PC-9 (cell line): Measurements from ENCODE around the gene FAM163B. TPM values are rescaled to one million over a fixed set of nuclear protein-coding genes. Genes with fewer than 3 reads are reported as not detected.
"Not testable (repeated sequence)": the region's sequence is repeated elsewhere in the genome, so short reads cannot be mapped to it uniquely, and the experiment has no call there.

ENCODE experiments used
- BruUV-seq: library from RNA; stranded (reverse); fragments of 400-500 nt; replicated peaks from 2 replicates; lab custom pipeline; 2021; lab: Mats Ljungman, UMichigan
- CTCF ChIA-PET: fragments of 300-600 bp; sonication (Branson Sonifier 250); formaldehyde crosslinking; loops from one replicate; lab custom pipeline; 2022; ENCODE audit warnings: antibody characterized with exemption; lab: Charles Lee
- POLR2A ChIA-PET: fragments of 300-600 bp; sonication (Branson Sonifier 250); formaldehyde crosslinking; loops from one replicate; lab custom pipeline; 2022; ENCODE audit warnings: antibody characterized with exemption; ENCODE audit not compliant: unreplicated experiment; lab: Charles Lee
- DNase-seq, 2 experiments: peaks; one replicate each; pipeline versions ENCODE4 v3.0.0 to v3.0.0-alpha.2; 2015 to 2022; ENCODE audit warnings: mixed read lengths in 1 of 2
- H2AFZ ChIP-seq: fragments of 200-600 bp; sonication (generic); 2 replicates; pipeline ENCODE4 v1.8.1; 2017; ENCODE audit warnings: antibody characterized with exemption
- H3F3A ChIP-seq: fragments of 200-600 bp; sonication (generic); 2 replicates; pipeline ENCODE4 v1.8.1; 2017; ENCODE audit warnings: antibody characterized with exemption, mild to moderate bottlenecking, low read depth; ENCODE audit not compliant: insufficient read depth
- H3K27ac ChIP-seq: fragments of 200-600 bp; sonication (generic); 2 replicates; pipeline ENCODE4 v1.6.1; 2016; ENCODE audit warnings: mixed run types
- H3K27me3 ChIP-seq: fragments of 200-600 bp; sonication (generic); 2 replicates; pipeline ENCODE4 v1.6.1; 2016; ENCODE audit warnings: low read depth, mixed run types; ENCODE audit not compliant: insufficient read depth
- H3K36me3 ChIP-seq: fragments of 200-600 bp; sonication (generic); 2 replicates; pipeline ENCODE4 v1.6.1; 2016; ENCODE audit warnings: low read depth, mixed run types
- H3K4me1 ChIP-seq: fragments of 200-600 bp; sonication (generic); replicated peaks from 2 replicates; pipeline ENCODE4 v1.6.1; 2016; ENCODE audit warnings: mixed run types; ENCODE audit not compliant: insufficient read depth
- H3K4me2 ChIP-seq: fragments of 200-600 bp; sonication (generic); 2 replicates; pipeline ENCODE4 v1.6.1; 2017; ENCODE audit warnings: mixed run types
- H3K4me3 ChIP-seq: fragments of 200-600 bp; sonication (generic); 2 replicates; pipeline ENCODE4 v1.6.1; 2016; ENCODE audit warnings: mixed run types
- H3K79me2 ChIP-seq: fragments of 200-600 bp; sonication (generic); 2 replicates; pipeline ENCODE4 v1.6.1; 2017; ENCODE audit warnings: low read depth, mixed run types
- H3K9me2 ChIP-seq: fragments of 200-600 bp; sonication (generic); 2 replicates; pipeline ENCODE4 v1.8.1; 2017; ENCODE audit warnings: mild to moderate bottlenecking; ENCODE audit not compliant: insufficient read depth
- H3K9me3 ChIP-seq: fragments of 200-600 bp; sonication (generic); 2 replicates; pipeline ENCODE4 v1.8.1; 2016; ENCODE audit warnings: low read depth; ENCODE audit not compliant: insufficient read depth
- H4K20me1 ChIP-seq: fragments of 200-600 bp; sonication (generic); 2 replicates; pipeline ENCODE4 v1.8.1; 2017; ENCODE audit not compliant: insufficient read depth
- EZH2 ChIP-seq: fragments of 200-600 bp; sonication (generic); IDR thresholded peaks from 2 replicates; pipeline ENCODE4 v1.8.0; 2017; ENCODE audit warnings: antibody characterized with exemption, low read depth
- intact Hi-C: fragments of 100-400 bp; cut with micrococcal nuclease; formaldehyde crosslinking; loops from one replicate; pipeline ENCODE4 v1.10.0; 2022; ENCODE audit not compliant: unreplicated experiment
- total RNA-seq: library from RNA; stranded (reverse); gene quantifications from 2 replicates; pipeline ENCODE4 v1.2.3, GENCODE V29; 2021
- TF ChIP-seq, protein P1 (sequence below): fragments of 200-600 bp; sonication (generic); conservative IDR thresholded peaks from 2 replicates; pipeline ENCODE4 v1.6.1; 2017; ENCODE audit warnings: mixed run types, antibody characterized with exemption, mild to moderate bottlenecking, moderate library complexity

FAM163B gene
- total RNA-seq, 1 experiment from 2014 or later: not detected

DNA sequence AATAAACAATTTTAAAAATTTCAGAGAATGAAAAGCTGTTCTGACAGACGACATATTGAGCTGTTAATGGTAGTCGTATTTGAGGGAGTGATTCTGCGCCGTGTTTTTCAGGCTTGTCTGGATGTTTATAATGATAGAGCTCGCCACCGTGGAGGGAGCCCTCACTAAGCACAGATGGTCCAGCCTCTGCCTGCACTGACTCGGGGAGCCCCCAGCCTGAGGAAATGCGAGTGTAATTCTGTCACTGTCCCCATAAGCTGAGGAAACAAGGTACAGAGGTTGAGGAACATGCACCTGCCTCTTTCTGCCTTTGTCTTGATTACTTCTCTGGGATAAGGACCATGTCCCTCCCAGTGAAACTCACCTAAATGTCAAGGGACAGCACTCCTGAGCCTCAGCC is 19.6 kb upstream of the FAM163B start:
- no peaks in the 10 kb centered on the region for H3K9me3 ChIP-seq
- TF ChIP-seq EZH2: no peak
- TF ChIP-seq, protein P1, sequence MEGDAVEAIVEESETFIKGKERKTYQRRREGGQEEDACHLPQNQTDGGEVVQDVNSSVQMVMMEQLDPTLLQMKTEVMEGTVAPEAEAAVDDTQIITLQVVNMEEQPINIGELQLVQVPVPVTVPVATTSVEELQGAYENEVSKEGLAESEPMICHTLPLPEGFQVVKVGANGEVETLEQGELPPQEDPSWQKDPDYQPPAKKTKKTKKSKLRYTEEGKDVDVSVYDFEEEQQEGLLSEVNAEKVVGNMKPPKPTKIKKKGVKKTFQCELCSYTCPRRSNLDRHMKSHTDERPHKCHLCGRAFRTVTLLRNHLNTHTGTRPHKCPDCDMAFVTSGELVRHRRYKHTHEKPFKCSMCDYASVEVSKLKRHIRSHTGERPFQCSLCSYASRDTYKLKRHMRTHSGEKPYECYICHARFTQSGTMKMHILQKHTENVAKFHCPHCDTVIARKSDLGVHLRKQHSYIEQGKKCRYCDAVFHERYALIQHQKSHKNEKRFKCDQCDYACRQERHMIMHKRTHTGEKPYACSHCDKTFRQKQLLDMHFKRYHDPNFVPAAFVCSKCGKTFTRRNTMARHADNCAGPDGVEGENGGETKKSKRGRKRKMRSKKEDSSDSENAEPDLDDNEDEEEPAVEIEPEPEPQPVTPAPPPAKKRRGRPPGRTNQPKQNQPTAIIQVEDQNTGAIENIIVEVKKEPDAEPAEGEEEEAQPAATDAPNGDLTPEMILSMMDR: no peak
- H3K27me3 ChIP-seq: peaks cover 92% of the 10 kb centered on the region
- no peak overlapping the region for H3K4me2 ChIP-seq
- H3K36me3 ChIP-seq: no peaks in the 10 kb centered on the region
- CTCF ChIA-PET: no interaction called here
- intact Hi-C loops: no loop called here
- no peaks in the 10 kb centered on the region for H4K20me1 ChIP-seq
- BruUV-seq: no TSS peak
- no peak overlapping the region for H3K4me3 ChIP-seq
- H3K27ac ChIP-seq: no peak overlapping the region
- H3K79me2 ChIP-seq: no peaks in the 10 kb centered on the region
- POLR2A ChIA-PET: no interaction called here
- no peaks in the 10 kb centered on the region for H3K9me2 ChIP-seq
- H2AFZ ChIP-seq: no peak overlapping the region
- no peaks in the 10 kb centered on the region for H3K4me1 ChIP-seq
- DNase-seq: no peak
- no peaks in the 10 kb centered on the region for H3F3A ChIP-seq

DNA sequence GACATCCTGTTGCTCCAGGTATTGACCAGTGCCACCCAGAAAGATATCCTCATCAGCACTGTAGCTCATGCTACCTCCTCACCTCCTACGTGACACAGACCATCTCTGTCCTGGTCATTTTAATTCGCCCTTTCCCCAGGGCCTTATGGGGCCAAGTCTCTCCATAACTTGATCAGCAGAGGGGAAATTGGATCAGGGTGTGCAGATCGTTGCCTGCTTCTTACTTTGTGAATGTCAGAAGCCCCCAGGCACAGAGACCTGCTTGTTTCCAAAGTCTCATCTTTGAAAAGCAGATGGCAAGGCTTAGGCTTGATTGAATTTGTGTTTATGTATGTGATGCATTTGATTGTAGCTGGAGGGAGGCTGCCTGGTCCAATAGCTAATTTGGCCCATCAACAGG is 18.2 kb upstream of the FAM163B start:
- H3K4me2 ChIP-seq: no peak overlapping the region
- intact Hi-C loops: no loop called here
- ChIA-PET CTCF (no interaction called here), POLR2A (no interaction called here)
- H3K4me1 ChIP-seq: no peaks in the 10 kb centered on the region
- no peaks in the 10 kb centered on the region for H3K79me2 ChIP-seq
- H3K27me3 ChIP-seq: peaks cover 94% of the 10 kb centered on the region
- BruUV-seq: no TSS peak
- H3K4me3 ChIP-seq: no peak overlapping the region
- no peak for TF ChIP-seq EZH2
- TF ChIP-seq, protein P1: no peak
- no peaks in the 10 kb centered on the region for H3K9me3 ChIP-seq
- no peaks in the 10 kb centered on the region for H3K9me2 ChIP-seq
- no peak overlapping the region for H2AFZ ChIP-seq
- no peak for DNase-seq
- H4K20me1 ChIP-seq: no peaks in the 10 kb centered on the region
- H3K27ac ChIP-seq: no peak overlapping the region
- H3K36me3 ChIP-seq: no peaks in the 10 kb centered on the region
- H3F3A ChIP-seq: no peaks in the 10 kb centered on the region

DNA sequence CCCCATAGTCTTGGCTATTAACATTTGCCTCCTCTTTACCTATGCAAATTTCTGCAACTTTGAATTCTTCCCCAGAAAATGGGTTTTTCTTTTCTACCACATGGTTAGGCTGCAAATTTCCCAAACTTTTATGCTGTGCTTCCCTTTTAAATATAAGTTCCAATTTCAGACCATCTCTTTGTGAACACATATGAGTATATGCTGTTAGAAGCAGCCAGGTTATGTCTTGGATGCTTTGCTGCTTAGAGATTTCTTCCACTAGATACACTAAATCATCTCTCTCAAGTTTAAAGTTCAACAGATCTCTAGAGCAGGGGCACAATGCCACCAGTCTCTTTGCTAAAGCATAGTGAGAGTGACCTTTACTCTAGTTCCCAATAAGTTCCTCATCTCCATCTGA is 16.8 kb upstream of the FAM163B start:
- CTCF ChIA-PET, intact Hi-C loops: not testable (repeated sequence)

DNA sequence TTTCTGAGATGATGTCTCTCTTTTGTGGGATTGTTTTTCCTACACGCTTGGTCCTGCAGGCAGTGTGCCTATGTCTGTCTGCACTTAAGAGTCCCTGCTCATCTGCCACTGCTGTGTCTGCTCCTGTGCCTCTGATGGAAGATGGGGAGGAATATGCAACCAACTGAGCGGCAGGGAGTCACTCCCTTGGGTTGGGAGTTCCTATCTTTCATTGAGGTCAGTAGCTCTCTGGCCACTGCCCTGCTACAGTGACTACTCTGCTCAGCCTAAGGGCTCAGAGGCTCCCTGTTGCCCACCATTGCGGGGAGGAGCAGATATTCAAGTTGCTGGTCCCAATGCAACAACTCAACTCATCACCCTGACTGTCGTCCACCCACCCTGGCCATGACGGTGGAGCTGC is 13.4 kb upstream of the FAM163B start:
- H3K4me3 ChIP-seq: no peak overlapping the region
- no peak overlapping the region for H3K4me2 ChIP-seq
- H2AFZ ChIP-seq: no peak overlapping the region
- H4K20me1 ChIP-seq: no peaks in the 10 kb centered on the region
- no TSS peak for BruUV-seq
- no peaks in the 10 kb centered on the region for H3F3A ChIP-seq
- ChIA-PET CTCF (no interaction called here), POLR2A (no interaction called here)
- H3K9me2 ChIP-seq: no peaks in the 10 kb centered on the region
- no peaks in the 10 kb centered on the region for H3K9me3 ChIP-seq
- H3K36me3 ChIP-seq: no peaks in the 10 kb centered on the region
- no peak overlapping the region for H3K27ac ChIP-seq
- no peak for TF ChIP-seq EZH2
- TF ChIP-seq, protein P1: no peak
- intact Hi-C loops: no loop called here
- H3K79me2 ChIP-seq: no peaks in the 10 kb centered on the region
- no peaks in the 10 kb centered on the region for H3K4me1 ChIP-seq
- H3K27me3 ChIP-seq: peaks cover 96% of the 10 kb centered on the region
- no peak for DNase-seq

More for the DNA sequence above, 16.8 kb upstream of the FAM163B start:
- H2AFZ ChIP-seq, H3K9me3 ChIP-seq, DNase-seq, H3K4me3 ChIP-seq, H3K9me2 ChIP-seq, H3K36me3 ChIP-seq, H3K27ac ChIP-seq, H3K4me2 ChIP-seq, POLR2A ChIA-PET, BruUV-seq, H4K20me1 ChIP-seq, H3K79me2 ChIP-seq, H3K4me1 ChIP-seq, H3F3A ChIP-seq: not testable (repeated sequence)
- H3K27me3 ChIP-seq: peaks cover 94% of the 10 kb centered on the region
